HG03135 (cell line): Measurements from ENCODE around the gene GABBR1.

Experiments used
- ATAC-seq: cut with Tn5 transposase; IDR thresholded peaks from one replicate; pipeline ENCODE4 v1.9.1; 2021; ENCODE audit warnings: mild to moderate bottlenecking, moderate library complexity; ENCODE audit not compliant: unreplicated experiment

GABBR1 gene

DNA sequence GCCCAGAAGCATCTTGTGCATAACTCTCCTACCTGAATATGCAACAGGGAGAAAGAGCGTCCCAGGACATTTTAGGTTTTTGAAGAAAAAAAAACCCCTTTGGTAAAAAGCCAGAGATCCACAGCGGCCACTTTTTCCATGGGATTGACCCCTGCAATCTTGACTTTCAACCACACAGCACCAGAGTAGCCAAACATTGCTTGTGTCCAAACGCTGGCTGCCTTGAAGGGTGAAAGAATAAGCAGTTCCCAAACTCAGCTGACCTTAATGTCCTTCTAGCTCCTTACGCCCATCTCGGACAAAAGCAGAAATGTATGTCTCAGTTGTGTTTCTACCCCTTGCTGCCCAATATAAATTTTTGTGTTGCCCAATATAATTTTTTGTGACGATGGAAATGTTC is 22.7 kb upstream of the GABBR1 start:
- ATAC-seq: no peak

DNA sequence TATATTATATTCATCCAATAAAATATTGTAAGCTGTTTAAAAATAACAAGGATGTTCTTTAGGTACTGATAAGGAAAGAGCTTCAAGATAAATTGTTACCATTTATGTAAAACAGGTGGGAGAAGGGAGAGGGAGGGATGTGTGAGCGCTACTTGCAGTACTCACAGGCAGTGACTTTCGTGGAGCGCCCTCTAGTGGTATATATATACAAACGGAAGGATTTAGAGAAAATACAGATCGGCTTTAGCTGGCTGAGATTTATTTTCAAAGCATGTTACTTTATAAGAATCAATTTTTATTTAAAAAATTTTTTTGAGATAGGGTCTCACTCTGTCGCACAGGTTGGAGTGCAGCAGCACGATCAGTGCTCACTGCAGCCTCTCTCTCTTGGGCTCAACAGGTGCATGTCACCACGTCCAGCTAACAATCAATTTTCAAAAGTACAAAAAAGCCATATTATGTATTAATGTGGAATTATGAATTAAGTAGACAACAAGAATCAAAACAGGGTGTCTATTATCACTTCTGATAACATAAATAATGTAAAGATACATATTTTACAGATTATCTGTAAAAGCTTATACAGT is 20.6 kb upstream of the GABBR1 start:
- ATAC-seq: no peak

DNA sequence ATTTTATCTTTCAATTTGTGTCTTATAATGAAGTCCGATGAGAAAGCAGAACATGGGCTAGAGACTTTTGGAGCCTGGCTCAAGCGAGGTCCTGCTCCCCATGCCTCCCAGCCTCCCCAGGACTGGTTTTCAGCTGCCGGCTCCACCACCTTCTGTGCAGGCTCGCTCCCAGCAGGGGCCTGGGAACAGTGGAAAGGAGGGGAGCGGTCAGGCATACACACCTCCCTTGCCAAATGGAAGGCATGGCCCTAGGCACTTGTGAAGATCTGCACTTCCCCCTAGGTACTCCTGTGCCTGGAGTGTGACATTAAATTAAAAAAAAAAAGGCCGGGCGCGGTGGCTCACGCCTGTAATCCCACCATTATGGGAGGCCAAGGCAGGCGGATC is 19.2 kb upstream of the GABBR1 start:
- ATAC-seq: no peak

DNA sequence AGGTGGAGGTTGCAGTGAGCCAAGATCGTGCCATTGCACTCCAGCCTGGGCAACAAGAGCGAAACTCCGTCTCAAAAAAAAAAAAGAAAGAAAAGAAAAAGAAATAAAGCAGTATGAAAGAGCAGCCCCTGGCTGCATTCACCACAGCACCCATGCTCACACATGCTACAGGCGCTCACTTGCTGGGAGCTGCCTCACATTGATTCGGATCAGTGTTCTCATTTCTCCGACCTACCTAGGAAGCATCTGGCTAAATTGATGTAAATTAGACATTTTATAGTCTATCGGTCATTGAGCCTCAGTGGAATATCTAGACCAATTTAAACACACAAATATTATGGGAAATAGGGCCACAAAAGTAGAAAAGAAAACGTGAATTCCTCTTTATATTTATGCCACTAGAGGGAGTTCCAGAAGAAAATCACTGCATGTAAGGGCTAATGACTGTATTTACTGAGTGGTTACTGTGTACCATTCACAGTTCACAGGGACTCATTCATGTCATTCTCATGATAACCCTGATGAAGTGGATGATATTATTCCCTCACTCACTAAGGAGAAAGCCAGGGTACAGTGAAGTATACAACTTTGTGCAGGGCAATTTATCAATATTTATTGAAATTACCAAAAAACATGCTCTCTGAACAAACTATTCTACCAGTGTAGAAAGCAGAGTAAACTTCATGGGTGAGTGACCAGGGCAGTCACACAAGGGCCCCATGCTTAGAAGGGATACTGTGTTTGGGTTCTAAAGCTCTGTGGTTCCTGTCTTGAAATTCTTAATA is 18.6 kb upstream of the GABBR1 start:
- ATAC-seq: no peak

DNA sequence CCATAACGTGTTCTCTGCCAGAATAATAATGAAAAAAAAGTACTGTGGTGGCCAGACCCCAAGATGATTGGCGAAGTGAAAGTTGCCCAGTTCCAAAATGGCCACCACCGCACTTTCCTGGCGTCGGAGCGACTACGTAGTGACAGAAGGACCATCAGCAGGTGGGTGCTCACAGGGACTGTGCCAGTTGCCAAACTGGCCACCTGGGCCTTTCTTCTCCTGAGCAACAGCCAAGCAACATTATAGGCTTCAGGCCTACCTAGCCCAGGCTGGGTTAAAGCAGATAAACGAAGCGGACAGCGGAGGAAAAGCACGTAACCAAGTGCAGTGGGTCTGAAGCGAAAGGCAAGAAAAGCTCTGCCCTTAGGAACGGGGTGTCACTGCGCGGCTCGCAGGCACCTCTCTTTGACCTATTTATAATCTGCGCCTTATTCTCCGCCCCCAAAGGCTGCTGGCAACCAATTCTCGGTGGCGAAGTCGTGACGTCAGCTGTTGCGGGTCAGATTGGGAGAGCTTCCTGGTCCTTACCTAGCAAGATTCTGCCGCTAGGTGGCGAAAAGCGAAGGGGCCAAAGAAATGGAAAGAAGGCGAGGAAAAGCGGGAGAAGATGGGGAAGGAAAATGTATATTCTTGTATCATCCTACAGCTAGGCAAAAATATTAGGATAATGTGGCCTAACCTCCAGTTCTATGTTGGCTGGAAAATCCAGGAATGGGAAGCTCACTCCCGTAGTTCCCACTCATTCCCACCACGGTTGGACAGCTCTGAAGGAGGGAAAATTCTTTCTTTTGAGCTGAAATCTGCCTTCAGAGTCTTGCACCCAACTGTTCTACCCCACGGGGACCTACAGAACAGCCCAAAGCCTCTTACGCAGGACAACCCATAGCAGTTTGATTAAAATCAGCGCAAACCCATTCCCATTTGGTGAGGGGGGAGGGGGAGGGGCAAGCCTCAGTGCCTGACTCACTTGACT is 17.0 kb upstream of the GABBR1 start:
- ATAC-seq: peak; percentile 95

DNA sequence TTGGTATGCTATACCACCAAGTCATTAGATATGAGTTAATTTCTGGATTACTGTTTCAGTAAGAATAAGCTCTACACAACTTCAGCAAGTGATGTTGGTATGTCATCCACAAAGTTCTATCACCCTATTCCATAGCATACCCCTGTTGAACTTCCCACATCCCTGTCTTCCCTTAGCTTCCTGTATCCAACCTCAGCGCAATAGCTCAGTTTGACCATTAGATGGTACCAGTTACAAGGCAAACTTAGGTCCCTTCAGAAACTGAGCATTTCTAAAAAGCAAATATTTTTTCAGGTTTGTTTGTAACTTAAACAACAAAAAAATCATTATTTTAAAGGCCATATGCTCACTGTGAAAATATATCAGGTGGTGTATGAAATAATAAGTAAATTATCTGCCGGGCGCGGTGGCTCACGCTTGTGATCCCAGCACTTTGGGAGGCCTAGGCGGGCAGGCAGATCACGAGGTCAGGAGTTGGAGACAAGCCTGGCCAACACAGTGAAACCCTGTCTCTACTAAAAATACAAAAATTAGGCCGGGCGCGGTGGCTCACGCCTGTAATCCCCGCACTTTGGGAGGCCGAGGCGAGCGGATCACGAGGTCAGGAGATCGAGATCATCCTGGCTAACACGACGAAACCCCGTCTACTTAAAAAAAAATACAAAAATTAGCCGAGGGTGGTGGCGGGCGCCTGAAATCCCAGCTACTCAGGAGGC is 15.1 kb upstream of the GABBR1 start:
- ATAC-seq: no peak

DNA sequence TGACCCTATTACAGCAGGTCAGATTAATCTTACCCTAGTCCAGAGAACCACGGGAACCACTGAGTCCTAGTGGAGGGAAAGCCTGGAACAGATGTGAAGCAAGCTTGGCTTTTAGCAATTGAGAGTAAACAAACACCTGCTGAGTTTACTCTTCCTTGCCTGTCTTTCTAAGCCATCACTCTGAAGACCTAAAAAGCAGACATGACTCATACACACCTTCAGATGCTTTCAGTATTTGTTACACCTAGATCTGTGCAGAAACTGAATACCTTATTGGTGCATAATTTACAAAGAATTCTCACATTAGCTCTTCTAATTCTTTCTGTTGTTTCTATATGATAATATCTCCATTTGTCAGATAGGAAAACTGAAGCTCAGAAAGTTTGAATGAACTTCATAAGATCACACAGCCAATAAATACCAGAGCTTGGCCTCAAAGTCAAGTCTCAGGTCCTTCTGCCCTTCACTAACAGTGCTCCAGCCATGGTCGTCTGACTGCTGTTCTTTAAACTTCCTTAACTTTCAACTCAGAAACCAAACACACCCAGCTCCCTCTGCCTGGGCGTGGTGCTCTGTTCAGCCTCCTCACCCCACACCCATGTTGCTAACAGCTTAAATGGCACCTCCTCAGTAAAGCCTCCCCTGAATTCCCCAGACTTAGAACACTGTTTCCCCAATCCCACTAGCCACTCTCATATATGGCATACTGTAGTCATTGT is 8.6 kb upstream of the GABBR1 start:
- no peak for ATAC-seq

DNA sequence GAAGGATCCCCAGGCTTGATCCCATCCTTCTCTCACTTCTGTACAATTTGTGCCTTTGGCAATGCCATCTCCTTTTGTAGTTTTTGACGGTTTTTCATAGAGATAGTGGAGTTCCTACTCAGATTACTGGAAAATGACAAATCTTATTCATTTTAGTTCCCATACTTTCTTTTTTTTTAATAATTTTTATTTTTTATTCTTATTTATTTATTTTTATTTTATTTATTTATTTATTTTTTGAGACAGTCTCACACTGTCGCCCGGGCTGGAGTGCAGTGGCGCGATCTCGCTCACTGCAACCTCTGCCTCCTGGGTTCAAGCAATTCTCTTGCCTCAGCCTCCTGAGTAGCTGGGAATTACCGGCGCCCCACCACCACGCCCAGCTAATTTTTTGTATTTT is 4.3 kb upstream of the GABBR1 start:
- ATAC-seq: no peak

DNA sequence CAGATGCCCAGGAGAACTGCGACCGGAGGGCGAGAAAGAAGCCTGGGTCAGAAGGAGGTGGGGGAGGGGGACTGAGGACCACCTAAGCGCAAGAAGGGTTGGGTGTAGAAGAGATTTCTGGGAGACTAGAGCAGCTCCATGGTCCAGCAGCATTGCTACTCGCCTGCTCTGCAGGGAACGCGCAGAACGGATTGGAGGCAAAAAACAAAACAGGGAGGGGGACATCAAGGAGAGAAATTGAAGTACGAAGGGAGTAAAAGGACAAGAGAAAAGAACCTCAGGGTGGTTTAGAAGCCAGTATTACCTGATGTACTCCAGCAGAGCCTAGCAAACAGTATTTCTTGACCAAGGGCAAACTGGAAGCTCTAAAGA is 537 bp upstream of the GABBR1 start:
- ATAC-seq: no peak

DNA sequence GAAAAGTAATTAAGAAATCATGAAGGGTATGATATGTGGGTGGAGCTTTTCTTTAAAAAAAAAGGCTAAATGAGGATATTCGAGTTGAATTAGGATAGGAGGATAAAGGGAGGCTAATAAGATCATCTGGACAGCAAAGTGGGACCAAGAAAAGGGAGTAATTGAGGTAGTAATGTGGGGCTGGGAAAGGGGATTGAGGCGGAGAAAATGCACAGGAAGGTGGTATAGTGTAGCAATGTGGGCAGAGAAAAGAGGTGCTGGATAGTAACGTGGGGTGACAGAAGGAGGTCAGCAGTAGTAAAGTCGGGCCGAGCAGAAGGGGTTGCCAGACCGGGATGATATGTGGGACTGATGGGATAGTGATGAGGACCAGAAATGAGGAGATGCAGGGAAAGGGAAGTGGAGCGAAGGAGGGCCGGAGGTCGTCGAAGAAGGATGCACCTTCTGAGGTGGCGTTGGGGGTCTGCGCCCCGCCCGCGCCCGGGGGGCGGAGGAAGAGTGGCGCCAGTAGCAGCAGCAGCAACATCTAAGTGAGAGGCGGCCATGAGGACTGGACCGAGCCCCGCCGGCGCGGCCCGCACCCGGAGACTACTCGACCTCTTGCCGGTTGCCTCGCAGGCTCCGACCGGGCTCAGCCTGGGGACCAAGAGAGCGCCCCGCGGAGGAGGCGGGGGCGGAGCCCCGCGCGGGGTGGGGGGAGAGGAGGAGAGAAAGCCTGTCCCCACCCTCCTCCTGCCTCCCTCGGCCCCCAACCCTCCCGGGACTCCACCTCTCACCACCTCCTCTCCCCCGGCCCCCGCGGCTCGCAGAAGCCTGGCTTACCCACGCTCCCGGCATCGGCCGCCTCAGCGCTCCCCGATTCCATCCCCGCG is 887 bp downstream of the GABBR1 start:
- no peak for ATAC-seq

DNA sequence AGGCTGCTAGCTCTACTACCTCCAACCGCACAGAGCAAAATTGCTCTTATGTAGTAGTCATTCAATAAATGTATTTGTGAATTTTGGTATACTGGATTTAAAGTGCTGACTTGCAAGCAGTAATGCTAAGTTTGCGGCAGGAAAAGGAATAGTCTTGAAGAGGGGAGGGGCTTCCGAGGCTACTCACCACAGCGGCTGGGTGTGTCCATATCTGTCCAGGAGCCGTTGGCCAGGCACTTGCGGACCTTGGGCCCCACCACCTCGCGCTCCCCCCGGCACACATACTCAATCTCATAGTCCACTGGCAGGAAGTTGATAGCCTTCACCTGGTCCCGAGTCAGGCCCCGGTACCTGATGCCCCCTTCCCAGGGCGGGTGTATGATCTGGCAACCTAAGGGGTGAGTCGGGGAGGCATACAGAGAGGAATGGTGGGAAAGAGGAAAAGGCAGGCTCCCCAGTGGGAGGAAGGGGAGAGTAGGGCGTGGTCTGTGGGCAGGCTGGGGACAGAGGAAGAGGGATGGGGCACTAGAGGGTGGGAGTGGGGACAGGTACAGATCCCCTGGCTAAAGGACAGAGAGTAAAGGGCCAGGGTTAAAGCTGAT is 1.7 kb downstream of the GABBR1 start:
- no peak for ATAC-seq

DNA sequence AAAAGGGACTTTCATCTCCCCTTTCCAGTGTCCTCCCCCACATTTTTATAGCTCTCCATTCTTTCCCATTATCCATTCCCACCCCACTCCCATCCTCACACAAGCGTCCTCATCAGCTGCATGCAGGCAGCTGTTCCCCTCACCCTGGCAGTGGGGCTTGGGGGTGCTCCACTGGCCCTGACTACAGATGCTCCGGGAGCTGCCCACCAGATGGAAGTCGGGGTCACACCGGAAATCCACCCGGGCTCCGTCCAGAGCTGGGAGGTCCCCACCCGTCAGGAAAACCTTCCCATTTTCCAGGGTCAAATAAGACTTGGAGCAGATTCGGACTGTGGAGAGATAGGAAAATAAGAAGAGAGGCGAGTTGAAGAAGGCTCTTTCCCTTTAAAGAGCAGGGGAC is 2.7 kb downstream of the GABBR1 start:
- ATAC-seq: no peak

DNA sequence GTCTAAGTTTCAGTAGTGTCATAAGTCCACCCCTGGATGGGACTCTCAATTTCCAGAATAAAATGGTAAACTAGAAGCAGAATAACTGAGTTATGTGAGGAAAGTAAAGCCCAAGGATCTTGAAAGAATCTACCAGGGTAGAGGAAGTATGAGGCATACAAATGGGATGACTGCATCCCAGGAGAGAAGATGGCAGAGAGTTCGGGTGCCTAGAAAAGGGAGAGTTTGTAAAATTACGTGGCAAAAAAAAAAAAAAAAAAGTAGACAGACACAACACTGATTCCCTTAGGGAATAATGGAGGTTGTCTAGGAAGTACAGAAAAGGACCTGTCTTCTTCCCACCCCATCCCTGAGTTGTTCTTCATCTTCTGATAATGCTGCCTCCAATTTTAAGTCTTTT is 3.4 kb downstream of the GABBR1 start:
- no peak for ATAC-seq

DNA sequence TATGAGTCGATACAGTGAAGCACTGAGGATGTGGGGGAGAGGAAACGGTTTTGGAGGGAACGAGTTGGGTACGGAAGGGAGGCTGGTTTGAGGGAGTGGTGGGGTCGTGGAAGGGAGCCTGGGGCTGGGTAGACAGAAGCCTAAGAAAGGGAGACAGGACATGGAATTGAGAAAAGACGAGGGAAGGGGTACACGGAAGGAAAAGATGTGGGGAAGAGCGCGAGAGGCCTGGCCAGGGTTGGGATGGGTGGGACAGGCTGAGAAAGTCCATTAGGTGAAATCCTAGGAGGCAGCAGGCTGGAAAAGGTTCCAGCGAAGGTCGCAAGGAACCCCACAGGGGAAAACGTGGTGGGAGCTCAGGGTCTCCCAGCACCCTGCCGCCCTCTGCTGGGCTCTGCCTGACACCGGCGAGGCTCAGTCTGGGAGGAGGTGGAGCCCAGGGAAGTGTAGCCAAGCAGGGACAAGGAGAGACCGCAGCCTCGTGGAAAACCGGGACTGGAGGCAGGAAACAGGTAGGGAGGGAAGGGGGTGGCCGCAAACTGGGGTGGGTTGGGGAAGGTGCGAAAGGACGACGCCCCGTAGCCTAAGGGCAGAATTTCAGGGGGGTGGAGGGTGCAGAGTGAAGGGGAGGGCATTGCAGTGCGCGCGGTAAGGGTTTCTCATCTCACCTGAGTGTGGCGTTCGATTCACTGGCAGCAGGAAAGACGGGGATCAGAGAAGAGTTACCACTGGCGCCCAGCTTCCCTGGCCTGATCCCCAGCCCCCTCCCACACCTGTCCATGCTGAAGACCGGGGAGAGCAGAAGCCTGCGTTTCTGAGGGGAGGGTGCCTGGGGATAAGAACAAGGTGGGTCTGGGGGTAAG is 4.3 kb downstream of the GABBR1 start:
- ATAC-seq: no peak

DNA sequence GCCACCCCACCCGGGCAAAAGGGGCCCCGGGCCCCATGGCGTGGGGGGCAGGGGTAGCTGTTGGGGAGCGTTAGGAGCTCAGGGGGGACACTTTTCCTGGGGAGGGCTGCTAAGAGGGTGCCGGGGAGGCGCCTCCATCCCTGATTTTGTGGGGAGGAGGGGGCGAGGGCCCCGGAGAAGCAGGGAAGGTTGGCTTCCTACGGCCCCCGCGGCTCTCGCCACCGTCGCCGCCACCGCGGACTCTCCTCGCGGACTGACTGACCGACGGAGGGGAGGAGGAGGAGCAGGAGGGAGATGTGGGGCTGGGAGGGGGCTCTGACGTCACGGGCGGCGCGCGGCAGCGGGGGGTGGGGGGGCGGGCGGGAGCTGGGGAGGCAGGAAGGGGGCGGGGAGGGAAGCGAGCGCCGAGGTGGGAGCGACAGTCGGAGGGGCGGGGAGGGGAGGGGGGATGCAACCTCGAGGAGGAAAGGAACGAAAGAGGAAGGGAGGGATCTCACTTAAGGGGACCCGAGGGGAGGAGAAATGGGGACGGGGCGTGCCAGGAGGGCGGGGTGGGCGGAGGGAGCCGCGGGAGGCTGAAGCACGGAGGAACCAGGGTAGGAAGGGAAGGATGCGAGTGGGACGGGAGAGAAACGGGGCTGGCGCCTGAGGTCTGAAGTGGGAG is 5.1 kb downstream of the GABBR1 start:
- no peak for ATAC-seq

DNA sequence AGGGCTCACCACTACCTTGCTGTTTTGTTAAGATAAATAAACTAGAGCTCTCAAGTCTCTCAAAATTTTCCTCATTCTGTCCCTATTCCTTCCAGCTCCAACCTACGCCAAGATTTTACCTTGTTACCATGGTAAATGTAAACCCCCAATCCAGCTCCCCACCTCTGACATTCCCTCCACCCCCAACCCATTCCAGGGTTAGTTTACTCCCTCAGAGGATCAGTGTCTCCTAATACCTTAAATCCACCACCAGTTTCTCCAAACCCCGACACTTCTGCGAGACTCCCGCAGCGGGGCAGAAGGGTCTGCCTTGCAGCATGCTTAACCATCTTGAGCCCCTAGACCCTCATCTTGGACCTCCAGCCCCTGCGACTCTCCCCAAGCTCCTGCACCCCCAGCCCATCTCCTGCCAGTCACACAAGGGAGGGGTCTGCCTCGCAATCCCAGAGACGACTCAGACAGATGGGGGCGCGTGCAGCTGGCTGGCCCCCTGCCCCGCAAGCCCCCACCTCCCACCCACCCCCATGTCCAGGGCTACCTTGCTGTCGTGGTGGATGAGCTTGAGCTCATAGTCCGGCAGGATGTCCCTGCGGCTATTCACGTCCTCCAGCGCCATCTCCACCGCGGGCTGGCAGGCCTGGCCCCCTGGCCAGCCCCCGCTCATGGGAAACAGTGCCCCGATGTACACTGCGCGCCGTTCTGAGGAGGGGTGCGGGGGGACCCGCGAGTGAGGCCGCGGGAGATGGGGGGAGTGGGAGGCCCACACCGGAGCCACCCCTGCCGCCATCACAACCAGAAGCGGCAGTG is 5.8 kb downstream of the GABBR1 start:
- ATAC-seq: no peak
